Raji (cell line): ENCODE results near the gene SBNO1.

Source experiments
- POLR2A ChIP-seq: IDR thresholded peaks from 2 replicates; pipeline ENCODE4 v1.6.1; 2011; ENCODE audit warnings: low read depth, low read length, control low read depth; ENCODE audit not compliant: insufficient read depth

SBNO1 gene

DNA sequence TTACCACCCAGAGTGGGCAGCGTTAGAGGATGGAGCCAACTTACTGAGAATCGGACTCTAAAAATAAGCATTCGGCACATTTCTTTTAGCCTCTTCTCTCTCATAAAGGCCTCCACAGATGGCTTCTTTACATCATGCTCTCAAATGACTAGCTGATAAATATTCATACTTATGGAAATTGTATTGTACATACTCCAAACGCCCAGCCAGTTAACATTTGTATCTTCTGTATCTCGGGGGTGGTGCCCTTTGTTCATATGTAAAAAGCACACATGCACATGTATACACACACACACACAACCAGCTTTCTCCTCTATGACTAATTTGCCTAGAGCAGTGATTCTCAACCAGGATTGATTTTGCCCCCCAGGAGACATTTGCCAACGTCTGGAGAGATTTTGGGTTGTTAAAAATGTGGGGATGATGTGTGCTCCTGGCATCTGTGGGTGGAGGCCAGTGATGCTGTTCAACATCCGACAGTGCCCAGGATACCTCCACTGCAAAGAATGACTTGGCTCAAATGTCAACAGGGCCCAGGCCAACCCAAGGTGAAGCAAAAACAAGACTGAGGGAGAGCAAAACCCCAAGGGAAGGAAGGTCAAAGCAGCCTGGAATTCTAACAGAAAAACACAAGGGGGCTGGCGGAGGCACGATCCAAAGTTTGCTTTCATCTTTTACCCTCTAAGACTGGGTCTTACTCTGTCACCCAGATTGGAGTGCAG, 77.8 kb downstream of the SBNO1 start:
- TF ChIP-seq POLR2A = no peak

DNA sequence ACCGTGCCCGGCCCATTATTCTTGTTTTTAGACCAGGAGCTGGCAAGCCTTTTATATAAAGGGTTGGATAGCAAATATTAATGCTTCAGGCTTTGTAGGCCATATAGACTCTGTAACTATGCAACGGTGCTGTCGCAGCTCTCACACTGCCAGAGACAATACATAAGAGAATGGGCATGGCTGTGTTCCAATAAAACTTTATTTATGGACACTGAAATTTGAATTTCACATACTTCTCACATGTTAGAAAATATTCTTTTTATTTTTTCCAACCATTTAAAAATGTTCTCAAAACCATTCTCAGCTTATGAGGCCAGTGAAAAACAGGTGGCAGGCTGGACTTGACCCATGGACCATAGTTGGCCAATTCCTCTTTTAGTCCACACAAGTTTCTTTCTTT, 80.0 kb downstream of the SBNO1 start:
- TF ChIP-seq POLR2A = no peak

DNA sequence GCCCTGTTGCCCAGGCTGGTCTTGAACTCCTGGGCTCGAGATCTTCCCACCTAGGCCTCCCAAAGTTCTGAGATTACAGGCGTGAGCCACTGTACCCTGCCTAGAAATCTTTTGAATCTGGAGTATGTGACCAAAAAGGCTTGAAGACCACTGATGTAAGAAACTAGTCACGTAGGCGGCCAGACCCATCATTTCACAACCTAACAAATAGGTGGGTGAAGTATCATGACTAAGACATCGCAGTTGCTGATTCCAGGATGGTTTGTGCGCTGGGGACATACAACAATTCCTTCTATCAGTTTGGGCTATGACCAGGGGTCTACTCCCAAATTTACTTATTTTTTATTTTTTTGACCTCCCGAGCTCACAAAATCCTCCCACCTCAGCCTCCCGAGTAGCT, 81.2 kb downstream of the SBNO1 start:
- no peak for TF ChIP-seq POLR2A

DNA sequence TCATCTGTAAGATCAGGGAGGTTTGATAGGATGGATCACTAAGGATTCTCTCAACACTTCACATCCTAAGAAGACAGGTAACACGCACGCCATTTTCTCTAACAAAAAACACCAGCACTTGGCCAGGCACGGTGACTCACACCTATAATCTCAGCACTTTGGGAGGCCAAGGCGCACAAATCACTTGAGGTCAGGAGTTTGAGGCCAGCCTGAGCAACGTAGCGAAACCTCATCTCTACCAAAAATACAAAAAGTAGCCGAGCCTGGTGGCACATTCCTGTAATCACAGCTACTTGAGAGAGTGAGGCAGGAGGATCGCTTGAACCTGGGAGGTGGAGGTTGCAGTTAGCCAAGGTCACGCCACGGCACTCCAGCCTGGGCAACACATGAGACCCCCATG, 82.5 kb downstream of the SBNO1 start:
- TF ChIP-seq POLR2A = no peak

DNA sequence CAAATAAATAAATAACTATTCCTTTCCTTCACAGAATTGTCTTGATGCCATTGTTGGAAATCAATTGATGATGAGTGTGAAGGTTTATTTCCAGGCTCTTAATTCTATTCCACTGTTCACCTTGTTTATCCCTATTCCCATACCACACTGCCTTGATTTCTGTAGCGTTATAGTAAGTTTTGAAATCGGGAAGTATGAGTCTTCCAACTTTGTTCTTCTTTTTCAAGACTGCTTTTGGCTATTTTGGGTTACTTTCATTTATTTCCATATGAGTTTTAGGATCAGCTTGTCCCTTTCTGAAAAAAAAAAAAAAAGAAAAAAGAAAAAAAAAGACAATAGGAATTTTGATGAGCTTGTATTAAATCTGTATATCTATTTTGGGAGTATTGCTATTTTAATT, 83.7 kb downstream of the SBNO1 start:
- no peak for TF ChIP-seq POLR2A

DNA sequence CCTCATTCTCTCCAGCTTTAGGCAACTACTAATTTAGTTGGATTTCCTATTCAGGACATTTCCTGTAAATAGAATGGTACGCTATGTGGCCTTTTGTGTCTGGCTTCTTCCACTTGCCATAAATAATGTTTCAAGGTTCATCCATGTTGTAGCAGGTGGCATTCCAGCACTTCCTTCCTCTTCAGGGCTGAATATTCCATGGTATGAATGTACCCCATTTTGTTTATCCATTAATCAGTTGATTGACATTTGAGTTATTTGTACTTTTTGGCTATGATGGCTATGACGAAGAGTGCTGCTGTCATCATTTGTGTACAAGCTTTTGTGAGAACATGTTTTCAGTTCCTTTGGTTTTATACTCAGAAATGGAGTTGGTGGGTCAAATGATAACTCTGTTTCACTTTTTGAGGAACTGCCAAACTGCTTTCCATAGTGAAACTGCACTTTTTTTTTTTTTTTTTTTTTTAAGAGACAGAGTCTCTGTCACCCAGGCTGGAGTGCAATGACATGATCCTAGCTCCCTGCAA, 86.5 kb downstream of the SBNO1 start:
- no peak for TF ChIP-seq POLR2A

DNA sequence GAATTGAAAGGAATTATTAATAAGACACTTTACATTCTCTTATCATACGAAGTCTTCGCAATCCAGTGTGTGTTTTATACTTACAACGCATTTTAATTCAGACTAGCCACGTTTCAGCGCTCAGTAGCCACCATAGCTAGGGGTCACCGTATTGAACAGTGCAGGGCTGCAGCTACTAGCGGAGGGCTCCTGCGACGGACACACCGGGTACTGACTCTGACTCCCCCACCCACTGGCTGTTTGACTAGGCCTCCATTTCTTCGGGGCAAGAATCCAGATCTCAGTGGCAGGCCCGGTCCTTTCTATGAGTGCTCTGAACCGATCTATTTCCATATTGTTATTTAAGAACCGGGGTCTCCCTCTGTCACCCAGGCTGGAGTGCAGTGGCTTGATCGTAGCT, 91.5 kb downstream of the SBNO1 start:
- no peak for TF ChIP-seq POLR2A

DNA sequence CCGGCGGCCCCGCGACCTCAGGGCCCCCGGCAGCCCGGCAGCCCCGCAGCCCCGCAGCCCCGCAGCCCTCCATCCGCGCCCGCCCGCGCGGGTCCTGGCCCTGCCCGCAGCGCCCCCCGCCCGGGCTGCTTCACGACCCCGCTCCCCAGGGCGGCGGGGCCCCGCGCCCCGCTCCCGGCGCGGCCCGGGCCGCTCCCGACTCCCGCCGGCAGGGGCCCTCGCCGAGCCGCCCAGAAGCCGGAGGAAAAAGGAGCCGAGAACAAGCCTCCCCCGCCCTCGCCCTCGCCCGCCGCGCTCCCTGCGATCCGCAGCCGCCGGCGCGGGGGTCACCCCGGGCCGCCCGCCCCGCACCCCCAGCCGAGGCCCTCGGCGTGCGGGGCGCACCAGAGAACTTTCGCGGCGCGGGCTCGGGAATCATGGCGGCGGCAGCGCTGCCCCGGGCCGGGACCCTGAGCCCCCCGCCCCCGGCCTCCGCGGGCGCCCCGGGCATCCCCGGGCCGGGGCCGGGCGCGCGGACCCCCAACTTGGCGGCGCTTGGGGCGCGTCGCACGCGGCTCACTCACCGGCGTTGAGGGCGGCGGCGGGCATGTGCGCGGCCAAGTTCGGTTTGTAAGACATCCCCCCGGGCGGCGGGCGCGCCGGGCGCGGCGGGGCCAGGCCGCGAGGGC, 93.5 kb downstream of the SBNO1 start:
- no peak for TF ChIP-seq POLR2A

DNA sequence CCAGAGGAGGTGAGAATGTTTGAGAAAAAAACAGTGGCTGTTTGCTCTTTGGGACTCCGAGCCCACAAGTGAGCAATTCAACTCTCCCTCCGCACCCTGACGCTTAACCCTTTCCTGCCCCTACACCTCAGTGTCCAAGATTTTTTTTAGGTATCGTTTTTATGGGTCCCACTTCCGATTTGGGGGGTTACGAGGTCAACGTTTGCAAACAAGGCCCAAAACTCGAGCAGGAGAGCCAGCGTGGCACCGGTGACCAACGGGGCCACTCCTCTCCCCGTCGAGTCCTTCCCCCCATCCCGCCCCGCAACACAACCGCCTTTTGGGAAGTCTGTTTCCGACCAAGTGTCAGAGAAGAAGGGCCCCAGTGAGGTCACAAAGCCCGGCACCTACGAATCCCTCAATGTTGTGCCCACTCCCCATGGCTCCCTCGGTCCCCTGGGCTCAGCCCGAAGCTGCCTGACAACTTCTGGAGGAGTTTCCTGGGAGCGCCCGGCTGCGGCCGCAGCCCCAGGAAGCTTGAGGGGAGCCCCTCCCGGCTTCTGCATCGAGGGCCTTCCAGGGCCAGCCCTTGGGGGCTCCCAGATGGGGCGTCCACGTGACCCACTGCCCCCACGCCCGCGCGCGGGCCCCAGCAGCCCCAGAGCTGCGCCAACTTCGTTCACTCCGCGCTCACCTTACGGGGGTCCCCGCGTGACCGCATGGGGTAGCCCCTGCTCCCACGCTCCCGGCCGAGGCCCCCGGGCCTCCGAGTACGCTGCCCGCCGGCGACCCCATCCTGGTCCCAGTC, 94.2 kb downstream of the SBNO1 start:
- TF ChIP-seq POLR2A = no peak

DNA sequence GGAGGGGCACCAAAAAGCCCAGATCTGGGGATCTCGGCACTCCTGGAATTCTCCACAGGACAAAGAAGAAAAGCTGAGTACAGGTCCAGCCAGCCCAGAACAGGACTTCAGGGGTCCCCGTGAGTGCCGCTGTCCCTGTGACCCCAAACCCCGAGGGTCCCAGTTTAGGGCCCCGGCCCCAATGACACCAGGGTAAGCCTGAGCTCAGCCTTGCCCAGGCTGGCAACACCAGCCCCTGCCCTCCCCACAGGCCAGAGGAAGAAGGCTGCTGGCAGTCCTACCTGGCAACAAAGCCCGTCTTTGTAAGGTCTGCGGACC, 94.8 kb downstream of the SBNO1 start:
- TF ChIP-seq POLR2A = no peak

DNA sequence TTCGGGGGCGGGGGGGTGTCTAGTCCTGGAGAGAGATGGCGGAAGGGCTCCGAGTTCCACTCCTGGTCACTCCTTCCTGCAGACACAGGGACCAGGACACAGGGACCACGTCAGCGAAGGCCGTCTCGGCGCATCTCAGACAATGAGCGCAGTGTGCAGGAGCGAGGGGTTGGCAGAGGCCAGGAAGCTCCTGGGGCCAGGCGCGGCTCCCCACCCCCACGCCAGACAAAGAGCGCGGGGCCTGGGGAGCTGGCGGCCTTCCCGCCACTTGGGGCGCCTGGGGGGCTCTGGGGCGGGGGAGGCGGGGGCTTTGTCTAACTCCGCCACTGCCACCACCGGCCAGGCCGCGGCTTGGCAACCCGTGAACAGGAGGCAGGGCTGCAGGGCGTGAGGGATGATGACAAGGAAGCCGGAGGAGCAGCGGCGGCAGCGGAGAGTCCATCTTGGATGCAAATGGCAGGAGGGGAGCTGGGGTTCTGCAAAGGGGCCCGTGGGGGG, 95.2 kb downstream of the SBNO1 start:
- TF ChIP-seq POLR2A = no peak

DNA sequence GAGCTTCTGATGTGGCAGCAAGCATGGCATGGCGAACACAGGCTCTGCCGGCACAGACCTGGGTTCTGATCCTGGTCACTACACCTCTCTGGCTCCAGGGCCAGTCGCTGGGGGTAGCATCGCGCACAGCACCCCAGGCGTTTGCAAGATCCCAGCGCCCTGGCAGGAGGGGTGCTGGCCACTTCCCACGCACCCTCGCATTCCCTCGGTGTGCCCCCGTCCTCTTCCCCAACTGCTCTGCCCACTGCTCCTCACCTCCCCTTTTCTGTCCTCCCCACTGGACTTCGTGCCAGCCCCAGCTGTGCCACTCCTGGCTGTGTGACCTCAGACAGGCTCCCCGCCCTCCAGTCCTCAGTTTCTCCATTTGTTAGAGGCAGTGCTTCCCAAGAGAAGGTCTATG, 95.8 kb downstream of the SBNO1 start:
- TF ChIP-seq POLR2A = no peak

DNA sequence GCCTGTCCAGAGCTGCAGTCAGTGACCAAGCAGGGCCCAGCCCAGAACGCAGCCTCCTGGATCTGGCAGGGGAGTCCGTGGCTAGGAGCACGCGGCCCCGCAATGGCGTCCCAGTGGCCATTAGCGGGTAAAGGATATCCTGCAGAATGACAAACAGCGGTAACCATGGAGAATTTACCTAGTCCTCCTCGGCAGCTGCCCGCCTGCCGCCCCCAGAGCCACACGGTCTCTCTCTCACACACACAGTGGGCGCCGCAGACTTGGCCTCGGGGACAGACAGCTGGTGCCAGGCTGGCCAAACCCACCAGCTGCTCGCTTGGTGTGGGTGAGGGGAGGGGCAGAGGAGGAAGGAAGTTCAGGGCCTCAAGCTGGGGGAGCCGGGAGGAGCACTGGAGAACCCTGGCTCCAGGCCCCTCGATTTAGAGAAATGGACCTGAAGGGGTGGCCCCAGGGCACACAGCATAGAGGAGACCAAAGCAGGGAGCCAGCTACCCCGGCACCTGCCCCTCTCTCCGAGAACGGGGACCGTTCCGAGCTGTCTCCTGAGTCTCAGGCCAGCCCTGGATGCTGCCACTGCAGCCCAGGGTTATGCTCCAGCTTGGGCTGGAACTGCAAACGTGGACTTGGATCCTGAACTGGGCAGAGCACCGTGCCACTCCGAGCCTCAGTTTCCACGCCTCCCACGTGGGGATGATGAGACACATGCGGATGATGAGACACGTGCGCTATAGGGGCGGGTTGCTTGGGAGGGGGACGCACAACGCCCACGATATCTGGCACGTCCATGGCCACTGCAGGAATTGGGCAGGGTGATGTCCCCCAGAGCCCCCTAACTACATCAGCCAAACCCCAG, 96.4 kb downstream of the SBNO1 start:
- no peak for TF ChIP-seq POLR2A

DNA sequence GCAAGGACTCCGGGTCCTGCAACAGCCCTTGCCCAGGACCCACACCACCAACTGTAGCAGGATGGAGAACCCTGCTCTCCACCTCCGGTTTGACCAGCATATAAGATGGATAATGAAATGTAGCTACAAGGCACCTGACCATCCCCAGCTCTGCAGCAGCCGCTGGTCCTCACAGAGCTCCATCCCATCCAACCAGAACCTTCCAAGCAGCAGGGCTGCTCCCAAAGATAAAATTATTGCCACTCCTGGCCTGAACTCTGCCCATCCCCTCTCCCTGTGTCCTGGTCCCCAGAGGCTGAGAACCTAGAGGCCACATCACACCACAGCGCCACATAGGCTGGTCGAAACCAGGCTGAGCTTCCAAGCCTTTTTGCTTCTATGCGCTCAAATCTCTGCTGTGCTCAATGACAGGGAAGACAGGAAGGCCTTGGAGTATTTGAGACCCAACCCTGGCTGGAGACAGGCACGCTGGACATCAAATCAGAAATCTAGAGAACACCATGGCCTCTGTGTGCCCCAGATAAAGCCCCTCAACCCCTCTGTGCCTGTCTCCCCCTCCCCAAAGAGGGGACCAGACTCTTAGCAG, 97.2 kb downstream of the SBNO1 start:
- no peak for TF ChIP-seq POLR2A
